Thyroid gland (tissue), 4 donors: ENCODE measurements around the gene PGM3.

Experiments used
- CTCF ChIP-seq, 6 experiments: fragments of 200-600 bp in 3 of 6; fragments of 450-650 bp in 3 of 6; sonication (generic) in 3 of 6; IDR thresholded peaks; one replicate each; pipeline ENCODE4 v1.5.1; 2016 to 2019; ENCODE audit warnings: antibody characterized with exemption in 6 of 6, mild to moderate bottlenecking in 2 of 6, inconsistent platforms in 1 of 6, moderate library complexity in 1 of 6
- POLR2A ChIP-seq, 2 donors: fragments of 450-650 bp; IDR thresholded peaks; one replicate each; pipeline ENCODE4 v1.6.1; 2017; ENCODE audit warnings: antibody characterized with exemption in 2 of 2, mild to moderate bottlenecking in 2 of 2, moderate library complexity in 1 of 2

GRCh38 chr6:83220121-83220520 is 27.1 kb upstream of the PGM3 start:
- no peak for TF ChIP-seq CTCF (IDR thresholded peaks at IDR 0.05)
- no peak for TF ChIP-seq POLR2A (IDR thresholded peaks at IDR 0.05)
